A549 (cell line): ENCODE data around the gene ABCC2. TPM values are rescaled to one million over a fixed set of nuclear protein-coding genes. Genes with fewer than 3 reads are reported as not detected.

Experiments used
- ATAC-seq, 2 experiments: fragments of 200-7000 bp in 1 of 2; fragments of >200 bp in 1 of 2; cut with Nextera tagmentation in 1 of 2; cut with Tn5 transposase in 1 of 2; 3 replicates each; pipeline versions ENCODE4 v1.8.0 to v1.9.1; 2018 to 2020; ENCODE audit warnings: mild to moderate bottlenecking in 1 of 2, moderate library complexity in 1 of 2
- CTCF ChIA-PET: fragments of 300-600 bp; sonication (Branson Sonifier 250); formaldehyde crosslinking; extraction: SDS; loops from one replicate; lab custom pipeline; 2021; ENCODE audit warnings: antibody characterized with exemption, inconsistent platforms; lab: Yijun Ruan, JAX
- POLR2A ChIA-PET: fragments of 350-600 bp; formaldehyde crosslinking; extraction: SDS; loops from one replicate; lab custom pipeline; 2021; ENCODE audit warnings: antibody characterized with exemption, inconsistent platforms; lab: Yijun Ruan, JAX
- DNase-seq, 2 experiments: peaks; one replicate each; pipeline versions ENCODE4 v3.0.0 to v3.0.0-alpha.2; 2011 to 2016; ENCODE audit warnings: low read depth in 1 of 2, low spot score in 1 of 2
- FAIRE-seq: peaks from 2 replicates; lab custom pipeline; 2011; peaks lifted over from hg19 to GRCh38; lab: Jason Lieb, UNC
- H3K27ac ChIP-seq, 2 experiments: fragments of >200 bp; sonication (Bioruptor Twin); formaldehyde crosslinking; 3 replicates each; pipeline ENCODE4 v1.5.1; 2016 to 2017
- H3K4me1 ChIP-seq: fragments of >200 bp; sonication (Bioruptor Twin); formaldehyde crosslinking; 3 replicates; pipeline ENCODE4 v1.6.1; 2016
- H3K4me2 ChIP-seq: fragments of >200 bp; sonication (Bioruptor Twin); formaldehyde crosslinking; 3 replicates; pipeline ENCODE4 v1.6.1; 2016
- H3K4me3 ChIP-seq: fragments of >200 bp; sonication (Bioruptor Twin); formaldehyde crosslinking; 3 replicates; pipeline ENCODE4 v1.5.1; 2016
- H3K9me3 ChIP-seq: fragments of >200 bp; sonication (Bioruptor Twin); formaldehyde crosslinking; 3 replicates; pipeline ENCODE4 v1.6.1; 2016
- EHF ChIP-seq: fragments of 250-450 bp; sonication (Bioruptor Pico); IDR thresholded peaks from 2 replicates; pipeline ENCODE4 v1.5.0; 2020; ENCODE audit warnings: mild to moderate bottlenecking
- EHMT2 ChIP-seq: fragments of 200-600 bp; sonication (generic); IDR thresholded peaks from 2 replicates; pipeline ENCODE4 v1.6.1; 2016; ENCODE audit warnings: antibody characterized with exemption, low read depth, mild to moderate bottlenecking, moderate library complexity
- EP300 ChIP-seq, 2 experiments: fragments of >200 bp; sonication (Bioruptor Twin); formaldehyde crosslinking; IDR thresholded peaks; 2 replicates in 1 of 2; 3 replicates in 1 of 2; pipeline ENCODE4 v1.6.1; 2016 to 2017
- ESRRA ChIP-seq: fragments of 150-350 bp; IDR thresholded peaks from 2 replicates; pipeline ENCODE4 v1.6.1; 2014; ENCODE audit warnings: mild to moderate bottlenecking, low read length, borderline replicate concordance
- FOSB ChIP-seq: fragments of 250-450 bp; sonication (Bioruptor Pico); IDR thresholded peaks from 2 replicates; pipeline ENCODE4 v1.5.0; 2020; ENCODE audit warnings: mild to moderate bottlenecking, moderate library complexity
- FOXS1 ChIP-seq: fragments of 250-450 bp; sonication (Bioruptor Pico); IDR thresholded peaks from 2 replicates; pipeline ENCODE4 v1.5.0; 2020; ENCODE audit warnings: mild to moderate bottlenecking, moderate library complexity
- HDAC2 ChIP-seq: fragments of 200-600 bp; sonication (generic); IDR thresholded peaks from 2 replicates; pipeline ENCODE4 v1.6.1; 2016
- HEYL ChIP-seq: fragments of 250-450 bp; sonication (Bioruptor Pico); IDR thresholded peaks from 2 replicates; pipeline ENCODE4 v1.8.0; 2021; ENCODE audit warnings: mild to moderate bottlenecking, moderate library complexity
- HOXB13 ChIP-seq: fragments of 250-450 bp; sonication (Bioruptor Pico); IDR thresholded peaks from 2 replicates; pipeline ENCODE4 v1.5.0; 2020; ENCODE audit warnings: low read depth, mild to moderate bottlenecking, moderate library complexity
- HOXB5 ChIP-seq: fragments of 250-450 bp; sonication (Bioruptor Pico); IDR thresholded peaks from 2 replicates; pipeline ENCODE4 v1.5.0; 2020; ENCODE audit warnings: mild to moderate bottlenecking, moderate library complexity
- JUN ChIP-seq, 2 experiments: fragments of >200 bp; sonication (Bioruptor Twin); formaldehyde crosslinking; IDR thresholded peaks; 2 replicates in 1 of 2; 3 replicates in 1 of 2; pipeline ENCODE4 v1.6.1; 2016 to 2017
- KDM1A ChIP-seq: fragments of 200-600 bp; sonication (generic); IDR thresholded peaks from 2 replicates; pipeline ENCODE4 v1.6.1; 2016; ENCODE audit warnings: low read depth, mild to moderate bottlenecking
- MAFK ChIP-seq: fragments of 450-650 bp; IDR thresholded peaks from 2 replicates; pipeline ENCODE4 v1.6.1; 2014; ENCODE audit not compliant: partially characterized antibody
- MAX ChIP-seq: IDR thresholded peaks from 2 replicates; pipeline ENCODE4 v1.6.1; 2012
- NFE2L2 ChIP-seq: fragments of 150-350 bp; conservative IDR thresholded peaks from 2 replicates; pipeline ENCODE4 v1.6.1; 2014; ENCODE audit warnings: low read length
- NPAS2 ChIP-seq: fragments of 250-450 bp; sonication (Bioruptor Pico); IDR thresholded peaks from 2 replicates; pipeline ENCODE4 v1.8.0; 2022; ENCODE audit warnings: mild to moderate bottlenecking, moderate library complexity, borderline replicate concordance
- PBX3 ChIP-seq: IDR thresholded peaks from 2 replicates; pipeline ENCODE4 v1.6.1; 2012
- RCOR1 ChIP-seq: fragments of 150-350 bp; IDR thresholded peaks from 2 replicates; pipeline ENCODE4 v1.6.1; 2014; ENCODE audit warnings: antibody characterized with exemption, low read length, low read depth
- RNF2 ChIP-seq: fragments of 200-600 bp; sonication (generic); IDR thresholded peaks from 2 replicates; pipeline ENCODE4 v1.6.1; 2016; ENCODE audit warnings: low read depth, mild to moderate bottlenecking, antibody characterized with exemption, moderate library complexity, borderline replicate concordance
- WGBS: methylation state at CpG from one replicate; pipeline ENCODE4 v1.1.6; 2017; ENCODE audit errors: missing lambda C conversion rate; 5-methylcytosine and 5-hydroxymethylcytosine counted together
- polyA plus RNA-seq, 4 experiments: library from polyadenylated mRNA; depleted of rRNA in 3 of 4; stranded (reverse); fragments of >200 nt; fragmentation: RNase III in 1 of 4; extraction: RNeasy Plus Mini Kit Qiagen cat#74134 plus additional on column Dnase treatment in 1 of 4; gene quantifications; 2 replicates in 3 of 4; 3 replicates in 1 of 4; pipeline ENCODE4 v1.2.3, GENCODE V29; 2011 to 2017
- TF ChIP-seq, protein P1 (sequence below): fragments of >200 bp; sonication (Bioruptor Twin); formaldehyde crosslinking; IDR thresholded peaks from 2 replicates; pipeline ENCODE4 v1.6.1; 2016

Gene ABCC2
- polyA plus RNA-seq, 2 of the 4 experiments (the other 2 are of a cell fraction): 192 to 369 TPM

DNA sequence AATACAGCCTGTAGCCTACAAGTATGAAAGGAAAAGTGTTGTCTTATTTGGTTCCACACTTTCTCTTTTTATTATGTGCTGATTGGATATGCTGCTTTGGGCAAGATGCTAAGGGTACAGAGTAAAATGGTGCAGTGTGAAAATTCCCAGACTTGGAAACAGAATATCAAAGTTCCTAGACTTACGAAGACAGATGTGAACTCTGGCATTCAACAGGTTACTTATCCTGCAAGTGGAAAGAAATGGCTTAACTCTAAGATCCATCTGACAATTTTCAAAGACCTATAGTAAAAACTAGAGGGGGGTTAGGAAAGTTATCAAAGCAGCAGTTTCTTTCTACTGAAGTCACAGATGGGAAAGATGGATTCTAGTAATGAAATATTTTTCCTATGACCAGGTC, 26.3 kb upstream of the ABCC2 start:
- ATAC-seq (no peak), DNase-seq (no peak), FAIRE-seq (peak; percentile 39)
- ChIA-PET CTCF (no interaction called here), POLR2A (no interaction called here)
- WGBS: 95% methylated on average over 1 of the region's 1 CpG
- no peaks in the 10 kb centered on the region for H3K9me3 ChIP-seq
- H3K4me2 ChIP-seq: no peak overlapping the region
- no peak overlapping the region for H3K4me3 ChIP-seq
- H3K4me1 ChIP-seq: peaks cover 24% of the 10 kb centered on the region
- TF ChIP-seq HEYL (CRISPR knock-in tag) (no peak), HOXB13 (CRISPR knock-in tag) (no peak), RCOR1 (no peak), EHF (CRISPR knock-in tag) (no peak), FOSB (no peak), EHMT2 (no peak), NPAS2 (CRISPR knock-in tag) (no peak), EP300 (IDR thresholded peaks at IDR 0.05) (no peak)
- TF ChIP-seq, protein P1, sequence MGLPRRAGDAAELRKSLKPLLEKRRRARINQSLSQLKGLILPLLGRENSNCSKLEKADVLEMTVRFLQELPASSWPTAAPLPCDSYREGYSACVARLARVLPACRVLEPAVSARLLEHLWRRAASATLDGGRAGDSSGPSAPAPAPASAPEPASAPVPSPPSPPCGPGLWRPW: no peak
- H3K27ac ChIP-seq: no peak overlapping the region

DNA sequence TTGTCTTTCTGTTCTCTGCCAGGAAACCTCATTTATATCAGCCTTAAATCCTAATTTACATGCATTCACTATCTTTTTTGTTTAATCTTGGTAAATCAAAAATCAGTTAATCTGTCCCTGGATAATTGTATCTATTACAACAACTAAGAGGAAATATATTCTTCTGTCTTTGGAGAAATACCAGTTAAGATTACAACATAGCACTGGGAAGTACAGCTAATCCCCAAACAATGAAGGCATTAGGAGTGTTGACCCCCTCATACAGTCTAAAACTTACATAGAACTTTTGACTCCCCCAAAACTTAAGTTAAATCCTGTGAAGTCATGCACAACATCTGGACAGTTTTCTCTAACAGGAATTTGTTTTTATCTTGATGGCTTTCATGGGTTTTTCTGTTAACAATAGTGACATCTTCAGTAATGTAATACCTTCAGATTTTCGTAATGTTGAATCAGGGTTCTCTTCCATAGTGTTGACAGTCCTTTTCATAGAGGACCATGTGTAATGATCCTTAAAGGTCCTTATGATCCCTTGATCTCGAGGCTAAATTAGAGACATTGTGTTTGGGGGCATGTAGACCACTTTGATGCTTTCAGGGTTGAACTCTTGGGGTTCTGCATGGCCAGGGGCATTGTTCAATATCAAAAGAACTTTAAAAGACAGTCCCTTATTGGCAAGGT, 24.1 kb upstream of the ABCC2 start:
- Histone ChIP-seq H3K9me3 (0 out of 3 replicates have a peak, but pooled peaks cover 2% of the 10 kb centered on the region), H3K4me1 (peaks cover 27% of the 10 kb centered on the region), H3K27ac (no peak overlapping the region), H3K4me2 (no peak overlapping the region), H3K4me3 (no peak overlapping the region)
- ChIA-PET CTCF (interaction anchor here (0.9 to 1.1 kb wide), 2 partner anchors 26 to 36 kb away, joined by 3 read pairs; partner anchors contain the start of genes COX15 and CUTC), POLR2A (no interaction called here)
- ATAC-seq: no peak
- no peak for DNase-seq
- WGBS: 92% methylated on average over 2 of the region's 2 CpGs
- TF ChIP-seq MAX (no peak), FOSB (no peak), ESRRA (no peak), MAFK (no peak), FOXS1 (CRISPR knock-in tag) (no peak), KDM1A (no peak), RNF2 (no peak)
- no peak for FAIRE-seq

DNA sequence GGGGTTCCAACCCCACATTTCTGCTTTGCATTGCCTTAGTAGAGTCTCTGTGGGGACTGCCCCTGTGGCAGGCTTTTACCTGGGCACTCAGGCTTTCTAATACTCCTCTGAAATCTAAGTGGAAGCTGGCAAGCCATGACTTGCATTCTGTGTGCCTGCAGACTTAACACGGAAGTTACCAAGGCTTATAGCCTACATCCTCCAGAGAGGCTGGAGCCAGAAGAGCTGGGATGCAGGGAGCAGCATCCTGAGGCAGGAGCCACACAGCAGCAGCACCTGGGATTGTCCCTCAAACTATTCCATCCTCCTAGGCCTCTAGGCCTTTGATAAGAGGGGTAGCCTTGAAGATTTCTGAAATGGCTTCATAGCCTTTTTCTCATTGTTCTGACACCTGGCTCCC, 22.1 kb upstream of the ABCC2 start:
- no peak overlapping the region for H3K4me2 ChIP-seq
- ATAC-seq (peak; percentile 30 to 37; a peak in 3 of 6 replicates), DNase-seq (no peak), FAIRE-seq (no peak)
- TF ChIP-seq HDAC2 (no peak), JUN (IDR thresholded peaks at IDR 0.05) (no peak), NFE2L2 (peak; percentile 56)
- H3K4me3 ChIP-seq: no peak overlapping the region
- 100% methylated on average over 1 of the region's 1 CpG for WGBS
- ChIA-PET POLR2A (no interaction called here), CTCF (interaction anchor here (1.5 kb wide), 1 partner anchor 28 kb away, joined by 5 read pairs; the partner anchor contains the start of genes COX15 and CUTC)
- H3K4me1 ChIP-seq: peaks cover 16% of the 10 kb centered on the region
- H3K27ac ChIP-seq: peak overlapping the region in 1 of 2 experiments; percentile 57; a peak in 4 of 6 replicates
- 0 out of 3 replicates have a peak, but pooled peaks cover 3% of the 10 kb centered on the region for H3K9me3 ChIP-seq

DNA sequence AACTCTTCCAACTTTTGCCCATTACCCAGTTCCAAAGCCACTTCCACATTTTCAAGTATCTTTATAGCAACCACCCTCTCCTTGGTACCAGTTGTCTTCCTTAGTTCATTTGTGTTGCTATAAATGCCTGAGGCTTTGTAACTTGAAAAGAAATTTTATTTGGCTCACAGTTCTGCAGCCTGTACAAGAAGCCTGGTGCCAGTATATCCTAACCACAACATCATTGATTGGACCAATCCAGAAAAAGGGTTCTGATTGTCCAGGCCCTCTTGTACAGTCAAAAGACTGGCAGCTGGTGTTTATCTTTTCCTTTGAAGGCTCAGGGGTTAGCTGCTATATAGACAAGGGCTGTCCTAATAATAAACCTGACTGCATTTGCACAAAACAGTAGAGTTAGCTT, 21.1 kb upstream of the ABCC2 start:
- ChIA-PET CTCF (interaction anchor here (1.1 kb wide), 1 partner anchor 29 kb away, joined by 3 read pairs; the partner anchor contains the start of gene CUTC), POLR2A (no interaction called here)
- no peak for DNase-seq
- Histone ChIP-seq H3K27ac (peak overlapping the region; percentile 23 to 57; a peak in 4 of 6 replicates), H3K9me3 (0 out of 3 replicates have a peak, but pooled peaks cover 3% of the 10 kb centered on the region), H3K4me3 (no peak overlapping the region), H3K4me1 (peaks cover 12% of the 10 kb centered on the region), H3K4me2 (no peak overlapping the region)
- ATAC-seq: no peak
- FAIRE-seq: no peak
- TF ChIP-seq KDM1A: no peak
- TF ChIP-seq MAFK: no peak
- TF ChIP-seq PBX3: no peak
- no peak for TF ChIP-seq EP300 (IDR thresholded peaks at IDR 0.05)
- TF ChIP-seq HOXB5 (CRISPR knock-in tag): no peak
